HG03066 (cell line): ENCODE measurements around the gene ABCC12.
"Not testable (repeated sequence)": the region's sequence is repeated elsewhere in the genome, so short reads cannot be mapped to it uniquely, and the experiment has no call there.

ENCODE experiments used
- ATAC-seq: cut with Tn5 transposase; IDR thresholded peaks from one replicate; pipeline ENCODE4 v1.9.1; 2021; ENCODE audit warnings: low read depth; ENCODE audit not compliant: unreplicated experiment

The ABCC12 gene

DNA sequence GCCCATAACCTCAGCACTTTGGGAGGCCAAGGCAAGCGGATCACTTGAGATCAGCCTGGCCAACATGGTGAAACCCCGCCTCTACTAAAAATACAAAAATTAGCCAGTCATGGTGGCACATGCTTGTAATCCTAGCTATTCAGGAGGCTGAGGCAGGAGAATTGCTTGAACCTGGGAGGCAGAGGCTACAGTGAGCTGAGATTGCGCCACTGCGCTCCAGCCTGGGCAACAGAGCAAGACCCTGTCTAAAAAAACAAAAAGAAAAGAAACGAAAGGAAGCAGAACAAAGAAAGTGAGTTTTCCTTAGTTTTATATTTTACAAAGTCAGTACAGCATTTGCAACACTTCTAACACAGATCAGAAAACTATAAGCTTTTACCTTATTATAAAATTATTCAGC, 10.8 kb upstream of the ABCC12 start:
- not testable (repeated sequence) for ATAC-seq

DNA sequence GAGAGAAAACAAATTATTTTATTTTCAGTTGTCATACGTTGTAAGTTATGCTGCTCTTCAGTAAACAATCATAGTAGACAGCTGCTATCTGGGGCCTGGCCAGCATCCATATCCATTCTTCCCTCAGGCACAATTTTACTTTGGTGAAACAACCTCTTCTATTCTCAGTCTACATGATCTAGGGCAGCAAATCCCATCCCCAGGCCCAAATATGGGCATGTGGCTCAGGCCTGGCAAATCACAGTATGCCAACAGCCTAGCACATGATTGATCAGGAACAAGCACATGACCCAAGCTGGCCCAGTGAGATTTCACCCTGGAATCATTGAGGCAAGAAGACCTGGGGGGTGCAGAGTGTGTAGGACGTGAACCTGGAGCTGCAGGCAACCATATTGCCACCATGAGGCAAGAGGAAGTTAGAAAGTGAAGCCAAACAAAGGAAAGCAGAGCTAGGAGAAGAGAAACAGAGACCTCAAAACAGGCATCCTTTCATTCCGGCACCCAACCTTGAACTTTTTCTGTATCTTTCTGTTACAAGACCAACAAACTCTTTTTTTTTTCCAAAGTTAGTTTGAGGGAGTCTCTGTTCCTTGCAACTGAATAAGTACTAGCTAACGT, 10.3 kb upstream of the ABCC12 start:
- ATAC-seq: no peak

DNA sequence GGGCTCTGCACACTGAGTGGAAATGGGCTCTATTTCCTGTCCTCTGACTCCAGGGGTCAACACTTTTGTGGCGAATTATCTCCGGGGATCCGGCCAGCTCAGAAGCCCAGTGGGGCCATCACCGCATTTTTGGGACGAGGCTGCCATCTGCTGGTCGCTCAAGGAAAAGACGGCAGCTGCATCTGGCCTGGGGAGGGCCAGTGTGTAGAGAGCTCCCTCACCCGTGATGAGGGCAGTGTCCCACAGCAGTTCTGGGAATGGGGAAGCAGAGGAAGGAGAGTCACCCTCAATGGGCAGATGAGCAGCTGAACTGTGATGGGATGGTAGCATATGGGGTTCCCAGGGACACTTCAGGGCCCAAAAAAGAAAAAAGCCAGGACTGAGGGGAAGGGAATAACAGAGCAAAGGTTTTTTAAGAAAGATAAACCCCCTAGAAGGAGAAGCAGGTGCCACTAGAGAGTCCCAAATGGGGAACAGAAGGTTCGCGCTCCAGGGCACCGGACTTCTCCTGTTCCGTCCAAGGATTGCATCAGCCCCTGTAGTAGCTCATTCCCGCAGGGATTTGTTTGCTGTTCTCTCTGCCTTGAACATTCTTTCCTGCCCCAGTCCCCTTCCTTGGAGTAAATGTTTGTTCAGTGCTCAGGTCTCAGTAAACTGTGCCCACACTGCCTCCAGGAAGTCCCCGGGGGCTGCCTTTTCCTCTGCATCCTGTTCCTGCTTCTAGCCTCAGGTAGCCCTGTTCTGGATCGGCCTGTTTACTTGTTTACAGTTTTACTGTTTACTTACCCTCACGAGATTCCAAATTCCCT, 9.3 kb upstream of the ABCC12 start:
- peak; percentile 90 for ATAC-seq

DNA sequence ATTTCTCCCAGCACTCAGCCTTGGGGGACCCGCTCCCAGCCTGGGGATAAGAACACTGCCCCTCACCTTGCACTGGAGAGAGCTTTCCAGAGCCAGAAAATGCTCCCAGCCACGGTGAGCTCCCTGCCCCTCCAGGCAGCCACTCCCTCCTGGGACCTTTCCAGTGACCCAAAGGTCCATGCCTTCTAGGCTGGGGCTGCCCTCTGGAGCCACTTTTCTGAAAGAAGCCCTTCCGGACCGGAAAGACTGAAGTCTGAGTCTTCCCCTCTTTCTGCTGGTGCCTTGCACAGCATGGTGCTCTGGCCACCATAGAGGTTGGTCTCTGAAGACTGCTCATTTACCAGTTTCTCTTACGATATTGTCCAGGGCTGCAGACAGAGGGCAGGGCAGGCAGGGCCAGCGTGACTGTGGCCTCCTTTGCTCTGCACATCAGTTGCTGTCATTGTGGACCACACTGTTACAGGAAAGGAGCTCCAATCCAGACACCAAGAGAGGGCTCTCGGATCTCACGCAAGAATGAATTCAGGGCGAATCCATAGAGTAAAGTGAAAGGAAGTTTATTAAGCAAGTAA, 7.1 kb upstream of the ABCC12 start:
- no peak for ATAC-seq

DNA sequence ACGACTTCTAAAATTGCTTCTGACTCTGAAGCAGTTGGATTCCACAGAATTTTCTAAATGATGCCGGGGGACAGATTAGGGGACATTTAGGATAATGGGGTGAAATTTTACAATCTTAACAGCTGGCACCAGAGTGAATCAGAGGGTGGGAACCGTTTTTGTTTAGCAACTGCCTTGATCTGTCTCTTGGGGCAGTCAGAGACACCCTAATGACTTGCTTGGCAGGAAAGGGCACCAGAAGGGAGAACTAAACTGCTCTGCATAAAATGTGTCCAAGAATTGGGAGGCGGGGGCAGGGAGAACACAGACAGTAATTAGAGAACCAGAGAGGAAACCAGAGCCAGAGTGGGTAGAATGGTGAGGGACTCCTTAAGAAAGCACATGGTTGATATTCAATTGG, 6.1 kb upstream of the ABCC12 start:
- ATAC-seq: no peak

DNA sequence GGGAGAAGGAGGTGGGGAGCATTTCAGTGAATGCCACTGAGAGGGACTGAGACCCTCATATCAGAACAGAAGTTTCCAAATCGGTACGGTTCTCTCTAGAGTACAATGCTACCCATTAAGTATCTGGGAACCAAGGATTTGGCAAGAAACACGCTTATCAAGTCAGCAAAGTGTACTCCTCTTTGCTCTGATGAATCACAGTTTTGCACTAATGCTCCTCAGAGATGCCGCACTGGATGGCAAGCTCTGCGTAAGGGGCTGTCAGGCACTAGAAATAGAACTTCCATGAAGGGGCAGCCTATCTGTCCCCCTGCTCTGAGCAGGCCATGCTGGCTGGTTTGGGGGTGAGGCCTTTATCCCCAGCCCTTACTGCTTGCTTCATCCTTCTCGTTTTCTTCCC, 4.8 kb upstream of the ABCC12 start:
- ATAC-seq: no peak

DNA sequence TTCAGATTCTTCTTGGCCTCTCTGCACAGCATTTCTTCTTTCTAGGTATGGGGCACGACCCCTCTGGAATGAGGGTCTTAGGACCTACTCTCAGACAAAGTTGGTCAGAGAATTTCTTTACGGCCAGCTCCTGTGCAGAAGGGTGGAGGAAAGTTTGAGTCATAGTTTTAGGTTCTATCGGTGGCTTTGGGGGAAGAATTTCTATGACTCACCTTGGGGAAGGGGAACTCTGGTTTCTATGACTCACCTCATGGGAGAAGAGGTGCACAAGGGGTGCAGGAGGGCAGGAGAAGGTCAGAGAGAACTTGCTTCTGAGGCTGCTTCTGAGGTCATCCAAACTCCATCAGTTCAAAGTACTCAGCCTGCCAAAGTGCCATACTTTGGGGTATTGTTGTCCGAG, 2.5 kb upstream of the ABCC12 start:
- peak; percentile 81 for ATAC-seq

DNA sequence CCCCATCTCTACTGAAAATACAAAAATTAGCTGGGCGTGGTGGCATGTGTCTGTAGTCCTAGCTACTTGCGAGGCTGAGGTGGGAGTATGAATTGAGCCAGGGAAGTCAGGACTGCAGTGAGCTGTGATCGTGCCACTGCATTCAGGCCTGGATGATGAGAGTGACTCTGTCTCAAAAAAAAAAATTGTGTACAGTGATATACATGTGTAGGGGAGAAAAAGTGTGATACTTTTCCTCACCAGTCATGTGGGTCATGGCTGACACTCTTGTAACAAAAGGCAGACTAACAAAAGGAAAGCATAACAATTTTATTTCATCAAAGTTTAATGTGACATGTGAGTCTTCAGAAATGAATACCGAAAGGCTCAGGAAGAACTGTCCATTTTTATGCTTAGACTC, 2.0 kb upstream of the ABCC12 start:
- peak; percentile 17 for ATAC-seq

DNA sequence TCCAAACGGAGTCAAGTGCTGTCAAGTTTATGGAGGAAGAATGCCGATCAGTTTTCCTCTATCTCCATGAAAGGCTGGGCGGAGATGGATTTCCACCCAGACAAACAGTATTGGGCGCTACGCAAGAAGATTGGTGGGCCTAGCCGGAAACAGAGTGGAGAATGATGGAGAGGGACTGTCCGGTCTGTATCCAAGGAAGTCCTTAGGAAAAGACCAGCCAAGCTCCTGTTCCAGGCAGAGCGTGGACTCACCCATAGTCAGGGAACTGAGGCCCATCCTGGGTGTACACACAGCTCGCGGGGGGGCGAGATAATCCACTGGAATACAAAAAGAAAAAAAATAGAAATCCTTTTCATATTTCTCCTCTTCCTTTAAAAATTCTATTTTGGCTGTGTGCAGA, 1.5 kb upstream of the ABCC12 start:
- no peak for ATAC-seq

DNA sequence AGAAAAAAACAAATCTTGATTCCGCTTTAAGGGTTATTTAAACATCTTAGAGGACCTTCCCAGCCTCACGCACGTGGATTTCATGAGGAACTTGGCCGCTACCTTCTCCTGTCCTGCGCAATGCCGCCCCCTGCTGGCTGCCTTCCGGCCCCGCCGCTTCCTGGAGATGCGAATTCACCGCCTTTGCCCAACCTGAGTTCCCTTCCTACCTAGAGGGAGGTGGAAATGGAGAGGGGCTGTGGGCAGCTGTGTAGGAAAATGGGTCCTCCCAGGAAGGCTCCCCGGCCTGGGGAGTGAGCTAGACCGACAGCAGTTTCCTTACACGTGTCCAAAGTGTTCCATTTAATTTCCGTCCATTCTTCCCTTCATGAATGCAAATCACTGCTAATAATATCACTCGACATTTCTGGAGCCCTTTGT, 1.0 kb upstream of the ABCC12 start:
- no peak for ATAC-seq

DNA sequence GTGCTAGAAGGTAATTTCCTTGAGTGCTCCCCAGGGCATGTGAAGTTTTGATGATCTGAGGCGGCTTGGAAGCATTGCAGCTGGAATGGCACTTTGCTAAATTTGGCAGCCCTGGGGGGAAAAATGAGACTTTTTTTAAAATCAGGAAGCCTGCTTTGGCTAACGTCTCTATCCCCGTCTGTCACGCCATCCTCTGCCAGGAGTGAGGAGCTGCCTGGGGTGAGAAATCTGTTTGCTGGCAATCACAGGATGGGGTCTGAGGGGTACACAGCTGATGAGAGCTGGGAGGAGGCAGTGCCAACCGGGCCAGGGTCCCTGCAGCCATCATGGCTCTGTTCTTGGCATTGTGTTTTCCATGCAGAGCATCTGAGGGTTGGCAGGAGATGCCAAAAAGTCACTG, 2.0 kb downstream of the ABCC12 start:
- ATAC-seq: no peak

DNA sequence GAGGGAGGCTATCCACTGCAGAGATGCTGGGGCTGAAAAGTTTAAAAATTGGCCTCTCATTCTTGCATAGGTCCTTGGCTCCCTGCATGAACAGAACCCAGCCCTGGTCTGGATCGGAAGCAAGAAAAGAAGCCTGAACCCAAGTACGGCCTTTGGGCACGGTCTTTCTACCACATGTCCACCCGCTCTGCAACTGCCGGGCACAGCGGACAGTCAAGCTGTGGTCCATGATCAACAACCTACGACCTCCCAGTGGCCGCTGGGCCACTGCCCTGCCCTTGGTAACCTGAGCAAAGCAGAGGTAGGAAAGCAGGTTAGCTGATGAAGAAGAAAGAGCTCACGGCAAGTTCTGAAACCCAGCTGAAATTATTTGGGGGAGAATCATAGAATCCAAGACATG, 3.6 kb downstream of the ABCC12 start:
- ATAC-seq: no peak

DNA sequence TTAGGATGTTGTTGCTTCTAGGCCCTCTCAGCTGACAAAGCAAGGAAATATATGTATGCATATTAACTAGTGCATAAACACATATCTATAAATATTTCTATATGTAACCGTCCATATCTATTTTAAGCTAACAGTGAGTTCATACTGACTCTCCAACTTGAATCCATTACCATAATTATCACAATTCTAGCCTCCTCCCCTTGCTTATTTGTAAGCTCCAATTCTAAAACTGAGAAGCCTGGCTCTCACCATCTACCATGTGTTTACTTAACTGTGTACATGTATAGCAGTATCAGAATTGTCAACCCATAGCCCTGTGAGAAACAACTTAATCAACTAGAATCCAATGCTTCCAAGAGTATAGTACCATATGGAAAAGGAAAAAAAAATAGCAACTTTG, 5.1 kb downstream of the ABCC12 start:
- no peak for ATAC-seq

DNA sequence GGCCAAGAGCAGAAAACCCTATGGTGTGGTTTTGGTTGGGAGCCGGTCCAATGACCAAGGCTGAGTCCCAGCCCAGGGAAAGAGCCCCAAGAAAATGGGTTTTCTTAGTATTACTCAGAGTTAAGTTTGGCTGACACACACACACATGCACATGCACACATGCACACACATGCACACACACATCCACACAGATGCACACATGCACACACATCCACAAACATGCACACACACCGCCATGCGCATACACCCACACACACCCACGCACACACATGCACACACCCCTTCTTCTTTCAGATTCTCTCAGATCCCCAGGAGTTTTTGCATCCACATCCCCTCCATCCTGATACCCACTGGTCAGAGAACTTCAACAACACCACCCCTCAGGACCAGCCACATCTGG, 9.1 kb downstream of the ABCC12 start:
- no peak for ATAC-seq

DNA sequence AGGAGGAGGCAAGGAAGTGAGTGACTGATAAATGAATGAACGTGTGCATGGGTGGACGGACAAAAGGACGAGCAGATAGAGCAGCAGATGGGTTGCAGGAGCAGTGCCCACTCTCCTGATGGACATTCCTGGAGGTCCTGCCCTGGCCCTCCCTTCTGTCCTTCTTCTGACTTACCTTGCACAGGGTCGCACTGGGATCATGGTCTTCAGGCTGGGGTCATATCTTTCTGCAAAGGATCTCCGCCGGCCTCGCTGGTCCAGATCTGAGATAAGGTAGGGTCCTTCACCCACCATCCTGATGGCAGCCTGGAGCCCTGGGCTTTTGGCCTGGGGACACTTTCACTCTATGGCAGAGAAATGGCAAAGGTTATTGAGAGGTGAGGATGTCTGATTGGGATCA, 9.7 kb downstream of the ABCC12 start:
- no peak for ATAC-seq

DNA sequence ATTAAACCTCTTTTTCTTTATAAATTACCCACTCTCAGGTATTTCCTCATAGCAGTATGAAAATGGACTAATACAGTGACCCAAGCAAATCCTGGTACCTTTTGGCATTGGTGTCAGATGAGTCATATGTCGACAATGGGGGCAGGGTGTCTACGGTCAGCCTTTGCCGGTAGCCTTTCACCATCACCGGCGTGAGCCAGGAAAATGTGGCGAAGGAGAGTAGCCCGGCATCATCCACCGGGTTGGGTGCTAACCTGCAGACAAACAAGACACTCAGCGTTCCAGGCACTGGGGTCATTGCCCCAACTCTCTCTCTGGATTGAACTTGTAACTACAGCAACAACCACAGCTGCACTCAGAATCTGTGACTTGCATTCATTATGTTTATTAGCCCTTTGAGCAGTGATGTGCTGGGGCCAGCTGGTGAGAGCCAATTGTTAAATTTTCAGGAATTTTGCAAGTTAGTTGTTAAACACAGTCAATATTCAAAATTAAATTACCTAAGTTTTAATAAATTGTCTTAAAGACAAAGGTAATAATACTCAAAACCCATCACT, 11.9 kb downstream of the ABCC12 start:
- ATAC-seq: no peak

DNA sequence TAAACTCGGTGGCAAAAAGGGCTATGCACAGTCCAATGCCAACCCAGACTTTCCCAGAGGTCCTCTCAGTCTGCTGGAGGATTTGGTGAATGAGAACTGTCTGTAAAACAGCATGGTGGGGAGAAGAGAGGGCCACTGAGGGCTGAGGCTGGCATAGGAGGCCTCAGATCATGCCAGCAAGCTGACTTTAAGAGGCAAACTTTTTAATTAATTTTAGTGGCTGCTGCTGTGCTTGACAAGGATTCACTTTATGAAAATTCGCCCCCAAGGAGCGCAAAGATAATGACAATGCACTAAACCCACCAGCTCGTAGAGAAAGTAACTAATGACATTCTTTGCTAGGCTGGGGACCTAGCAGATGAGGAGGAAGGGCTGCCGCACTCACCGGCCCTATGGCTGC, 15.0 kb downstream of the ABCC12 start:
- no peak for ATAC-seq

DNA sequence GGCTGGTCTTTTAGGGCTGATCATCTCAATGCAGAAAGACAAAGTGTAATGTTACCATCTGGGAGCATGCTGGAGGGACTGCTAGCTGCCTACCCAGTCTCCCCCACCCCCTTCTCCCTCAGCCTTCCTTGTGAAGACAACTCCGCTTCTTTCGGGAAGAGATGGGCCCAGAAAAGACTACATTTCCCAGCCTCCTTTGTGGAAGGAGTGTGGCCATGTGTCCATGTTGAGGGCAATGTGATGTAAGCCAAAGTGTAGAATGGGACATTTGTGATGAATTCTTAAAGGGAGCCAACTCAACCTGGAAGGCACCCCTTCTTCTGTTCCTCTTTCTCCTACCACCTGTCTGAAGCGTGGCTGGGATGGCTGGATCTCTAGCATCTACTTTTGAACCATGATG, 16.3 kb downstream of the ABCC12 start:
- no peak for ATAC-seq

DNA sequence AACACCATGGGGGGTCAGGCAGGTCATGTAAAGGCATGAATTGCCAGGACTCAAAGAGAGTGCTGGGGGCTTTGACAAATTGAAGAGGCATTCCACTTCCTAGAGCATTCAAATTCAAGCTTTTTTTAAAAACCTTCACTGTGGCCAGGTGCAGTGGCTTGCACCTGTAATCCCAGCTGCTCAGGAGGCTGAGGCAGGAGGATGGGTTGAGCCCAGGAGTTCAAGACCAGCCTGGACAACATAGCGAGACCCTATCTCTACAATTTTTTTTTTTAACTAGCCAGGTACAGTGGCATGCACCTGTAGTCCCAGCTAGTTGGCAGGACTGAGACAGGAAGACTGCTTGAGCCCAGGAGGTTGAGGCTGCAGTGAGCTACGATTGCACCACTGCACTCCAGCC, 17.2 kb downstream of the ABCC12 start:
- no peak for ATAC-seq

DNA sequence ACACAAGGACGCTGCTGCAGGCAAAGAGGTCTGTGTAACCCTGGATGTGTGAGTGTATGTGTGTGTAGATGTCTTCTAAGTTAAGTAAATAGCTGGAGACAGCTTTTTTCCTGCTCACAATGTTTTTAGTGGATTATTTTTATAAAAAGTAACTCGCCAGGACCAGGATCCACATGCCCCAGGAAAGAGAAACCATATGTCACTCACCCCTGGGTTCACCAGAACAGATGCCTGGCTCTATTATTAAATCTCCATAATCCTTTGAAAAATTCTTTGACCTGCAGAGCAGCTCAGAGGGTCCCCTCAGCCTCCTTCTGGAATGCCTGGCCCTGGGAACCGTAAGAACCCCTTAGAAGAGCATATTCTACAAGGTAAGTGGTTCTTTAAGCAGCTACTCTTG, 18.0 kb downstream of the ABCC12 start:
- ATAC-seq: no peak

DNA sequence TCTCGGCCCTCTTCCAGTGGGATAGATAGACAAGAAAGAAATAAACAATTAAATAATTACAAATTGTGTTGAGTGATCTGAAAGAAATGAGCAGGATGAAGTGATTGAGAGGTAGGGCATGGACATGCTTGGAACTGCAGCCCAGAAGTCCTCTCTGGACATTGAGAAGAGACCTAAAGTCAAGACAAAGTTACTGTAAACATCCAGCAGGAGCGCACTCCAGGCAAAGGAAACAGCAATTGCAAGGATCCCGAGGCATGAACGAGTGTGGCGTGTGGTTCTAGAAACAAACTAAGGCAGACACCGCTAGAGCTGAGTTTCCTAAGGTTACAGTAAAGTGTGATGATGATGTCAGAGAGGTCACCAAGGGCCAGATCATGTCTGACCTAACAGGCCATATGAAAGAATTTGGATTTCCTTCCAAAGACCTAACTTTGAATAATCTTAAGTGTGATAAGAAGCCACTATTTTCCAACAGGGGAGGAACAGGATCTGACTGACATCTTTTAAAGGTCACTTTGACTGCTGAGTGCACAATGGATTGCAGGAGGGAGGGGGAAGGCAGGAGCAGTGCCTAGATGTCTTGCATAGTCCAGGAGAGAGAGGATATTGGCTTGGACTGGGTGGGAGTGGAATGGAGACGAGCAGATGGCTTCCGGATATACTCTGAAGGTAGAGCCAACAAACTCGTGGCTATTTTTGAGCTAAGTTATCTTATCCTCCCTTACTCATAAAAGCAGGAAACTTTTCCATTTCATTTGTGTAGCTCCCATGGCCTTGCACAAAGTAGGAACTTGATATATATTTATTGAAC, 19.0 kb downstream of the ABCC12 start:
- no peak for ATAC-seq
